A673 (cell line): Measurements from ENCODE around the gene CTTNBP2.

Experiments used
- EZH2 ChIP-seq: fragments of 200-600 bp; sonication (generic); IDR thresholded peaks from 2 replicates; pipeline ENCODE4 v1.6.1; 2017; ENCODE audit warnings: borderline replicate concordance, low read depth, mild to moderate bottlenecking, mixed read lengths, antibody characterized with exemption, low read length; ENCODE audit not compliant: poor library complexity, severe bottlenecking
- TF ChIP-seq, protein P1 (sequence below): fragments of 300-800, 200-600 bp; sonication (generic); conservative IDR thresholded peaks from 2 replicates; pipeline ENCODE4 v1.5.1; 2017; ENCODE audit warnings: low read depth, mild to moderate bottlenecking, antibody characterized with exemption, low read length, moderate library complexity, mixed read lengths

- no peak for TF ChIP-seq EZH2
- TF ChIP-seq, protein P1, sequence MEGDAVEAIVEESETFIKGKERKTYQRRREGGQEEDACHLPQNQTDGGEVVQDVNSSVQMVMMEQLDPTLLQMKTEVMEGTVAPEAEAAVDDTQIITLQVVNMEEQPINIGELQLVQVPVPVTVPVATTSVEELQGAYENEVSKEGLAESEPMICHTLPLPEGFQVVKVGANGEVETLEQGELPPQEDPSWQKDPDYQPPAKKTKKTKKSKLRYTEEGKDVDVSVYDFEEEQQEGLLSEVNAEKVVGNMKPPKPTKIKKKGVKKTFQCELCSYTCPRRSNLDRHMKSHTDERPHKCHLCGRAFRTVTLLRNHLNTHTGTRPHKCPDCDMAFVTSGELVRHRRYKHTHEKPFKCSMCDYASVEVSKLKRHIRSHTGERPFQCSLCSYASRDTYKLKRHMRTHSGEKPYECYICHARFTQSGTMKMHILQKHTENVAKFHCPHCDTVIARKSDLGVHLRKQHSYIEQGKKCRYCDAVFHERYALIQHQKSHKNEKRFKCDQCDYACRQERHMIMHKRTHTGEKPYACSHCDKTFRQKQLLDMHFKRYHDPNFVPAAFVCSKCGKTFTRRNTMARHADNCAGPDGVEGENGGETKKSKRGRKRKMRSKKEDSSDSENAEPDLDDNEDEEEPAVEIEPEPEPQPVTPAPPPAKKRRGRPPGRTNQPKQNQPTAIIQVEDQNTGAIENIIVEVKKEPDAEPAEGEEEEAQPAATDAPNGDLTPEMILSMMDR, result no peak
Measured at GRCh38 chr7:117698018-117698417, 175.2 kb downstream of the CTTNBP2 start.
